GM06990 (cell line): ENCODE data around the gene MCTP1.

Experiments used
- DNase-seq: peaks from one replicate; pipeline ENCODE4 v3.0.0-alpha.2; 2011; ENCODE audit not compliant: insufficient read length; ENCODE audit errors: extremely low read depth
- H3K27me3 ChIP-seq: replicated peaks from 2 replicates; pipeline ENCODE4 v1.6.0; 2011; ENCODE audit warnings: low read length; ENCODE audit not compliant: control insufficient read depth, insufficient read depth
- H3K36me3 ChIP-seq: 2 replicates; pipeline ENCODE4 v1.5.1; 2011; ENCODE audit warnings: low read length; ENCODE audit not compliant: control insufficient read depth, insufficient read depth
- H3K4me3 ChIP-seq: replicated peaks from 2 replicates; pipeline ENCODE4 v1.5.1; 2011; ENCODE audit warnings: low read depth, mild to moderate bottlenecking, control low read depth, low read length
- CTCF ChIP-seq: IDR thresholded peaks from 2 replicates; pipeline ENCODE4 v1.5.1; 2011; ENCODE audit warnings: low read length, control low read depth, mild to moderate bottlenecking, inconsistent platforms; ENCODE audit not compliant: insufficient read depth, poor library complexity, severe bottlenecking

MCTP1 gene

GRCh38 chr5:95223566-95224258 is 61.2 kb downstream of the MCTP1 start:
- DNase-seq: no peak
- no peaks in the 10 kb centered on the region for H3K27me3 ChIP-seq
- no peaks in the 10 kb centered on the region for H3K36me3 ChIP-seq
- no peak for TF ChIP-seq CTCF
- H3K4me3 ChIP-seq: no peak overlapping the region

- Histone ChIP-seq H3K27me3 (no peaks in the 10 kb centered on the region), H3K36me3 (no peaks in the 10 kb centered on the region), H3K4me3 (no peak overlapping the region)
- DNase-seq: no peak
- TF ChIP-seq CTCF: no peak
Observed at GRCh38 chr5:95222836-95223235, 62.1 kb downstream of the MCTP1 start.

- Histone ChIP-seq H3K27me3 (no peaks in the 10 kb centered on the region; the same call in 1 of the 2 replicates), H3K4me3 (no peak overlapping the region), H3K36me3 (no peaks in the 10 kb centered on the region)
- DNase-seq: no peak
- no peak for TF ChIP-seq CTCF
Observed at GRCh38 chr5:95221234-95221633, 63.7 kb downstream of the MCTP1 start.

DNA sequence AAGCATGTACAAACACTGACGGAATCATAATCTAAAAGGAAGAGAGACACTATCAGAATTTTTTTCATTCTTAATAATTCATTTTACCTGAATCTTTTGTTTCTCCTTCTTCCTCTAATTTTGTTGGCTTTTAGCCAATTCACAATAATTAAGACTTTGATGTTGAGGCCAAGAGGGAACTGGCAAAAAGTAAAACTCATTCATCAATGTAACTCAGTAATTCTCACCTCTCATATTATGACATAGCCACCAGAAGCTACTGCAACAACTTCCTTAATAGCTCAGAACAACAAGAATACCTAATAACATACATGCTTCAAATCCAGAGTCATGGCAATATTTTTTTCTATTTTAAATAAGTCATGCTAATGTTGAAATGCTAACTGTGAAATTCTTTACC is 64.5 kb downstream of the MCTP1 start:
- no peak for TF ChIP-seq CTCF
- DNase-seq: no peak
- H3K27me3 ChIP-seq: no peaks in the 10 kb centered on the region; the same call in 1 of the 2 replicates
- H3K36me3 ChIP-seq: no peaks in the 10 kb centered on the region
- H3K4me3 ChIP-seq: no peak overlapping the region

GRCh38 chr5:95219411-95219810 is 65.5 kb downstream of the MCTP1 start:
- Histone ChIP-seq H3K27me3 (no peaks in the 10 kb centered on the region; the same call in 1 of the 2 replicates), H3K4me3 (no peak overlapping the region), H3K36me3 (no peaks in the 10 kb centered on the region)
- no peak for TF ChIP-seq CTCF
- no peak for DNase-seq

GRCh38 chr5:95217881-95218280 is 67.0 kb downstream of the MCTP1 start:
- no peak overlapping the region for H3K4me3 ChIP-seq

More at GRCh38 chr5:95217881-95218280, 67.0 kb downstream of the MCTP1 start:
- no peaks in the 10 kb centered on the region; the same call in 1 of the 2 replicates for H3K27me3 ChIP-seq
- no peaks in the 10 kb centered on the region for H3K36me3 ChIP-seq
- no peak for DNase-seq
- no peak for TF ChIP-seq CTCF
